GM12878 (cell line): ENCODE data around the gene ASIC2. TPM values are rescaled to one million over a fixed set of nuclear protein-coding genes. Genes with fewer than 3 reads are reported as not detected.

Experiments used
- ATAC-seq: fragments of 200-7000 bp; cut with Tn5 transposase; 3 replicates; pipeline ENCODE4 v1.9.1; 2020; ENCODE audit warnings: mild to moderate bottlenecking, moderate library complexity
- BruUV-seq: library from RNA; stranded (reverse); fragments of 400-500 nt; replicated peaks from 2 replicates; lab custom pipeline; 2021; lab: Mats Ljungman, UMichigan
- CTCF ChIA-PET: fragments of 300-600 bp; sonication (Branson Sonifier 250); formaldehyde crosslinking; extraction: SDS; loops from one replicate; lab custom pipeline; 2021; ENCODE audit warnings: inconsistent platforms; lab: Yijun Ruan, JAX
- POLR2A ChIA-PET: fragments of 350-600 bp; formaldehyde crosslinking; extraction: SDS; loops from one replicate; lab custom pipeline; 2021; ENCODE audit warnings: inconsistent platforms; lab: Charles Lee
- RAD21 ChIA-PET: fragments of 300-600 bp; sonication (Branson Sonifier 250); formaldehyde crosslinking; loops from one replicate; lab custom pipeline; 2023; ENCODE audit warnings: antibody characterized with exemption; ENCODE audit not compliant: unreplicated experiment; lab: Charles Lee
- SMC1A ChIA-PET: fragments of 300-600 bp; sonication (Branson Sonifier 250); formaldehyde crosslinking; loops from one replicate; lab custom pipeline; 2023; ENCODE audit not compliant: unreplicated experiment, uncharacterized antibody; lab: Charles Lee
- DNase-seq: peaks from one replicate; pipeline ENCODE4 v3.0.0-alpha.2; 2011; ENCODE audit warnings: low read depth, low spot score
- FAIRE-seq: peaks from 3 replicates; lab custom pipeline; 2011; peaks lifted over from hg19 to GRCh38; lab: Jason Lieb, UNC
- H2AFZ ChIP-seq: 2 replicates; pipeline ENCODE4 v1.6.0; 2011; ENCODE audit warnings: low read depth, low read length, control low read depth; ENCODE audit not compliant: control insufficient read depth
- H3K27ac ChIP-seq: 2 replicates; pipeline ENCODE4 v1.5.1; 2011; ENCODE audit warnings: control low read depth; ENCODE audit not compliant: control insufficient read depth, insufficient read depth
- H3K27me3 ChIP-seq, 2 experiments: replicated peaks in 1 of 2; 2 replicates each; pipeline versions ENCODE4 v1.6.0 to v1.6.1; 2011; ENCODE audit warnings: low read length in 1 of 2; ENCODE audit not compliant: control insufficient read depth in 2 of 2, insufficient read depth in 2 of 2
- H3K36me3 ChIP-seq, 2 experiments: 2 replicates each; pipeline ENCODE4 v1.5.1; 2011; ENCODE audit warnings: low read length in 1 of 2; ENCODE audit not compliant: control insufficient read depth in 2 of 2, insufficient read depth in 2 of 2
- H3K4me1 ChIP-seq: 2 replicates; pipeline ENCODE4 v1.6.1; 2011; ENCODE audit warnings: mild to moderate bottlenecking, low read length, moderate library complexity, mixed read lengths; ENCODE audit not compliant: control insufficient read depth, insufficient read depth
- H3K4me2 ChIP-seq: 2 replicates; pipeline ENCODE4 v1.6.0; 2011; ENCODE audit warnings: control low read depth; ENCODE audit not compliant: control insufficient read depth, insufficient read depth
- H3K4me3 ChIP-seq: fragments of 200-600 bp; sonication (generic); 2 replicates; pipeline ENCODE4 v1.5.1; 2016
- H3K79me2 ChIP-seq: 2 replicates; pipeline ENCODE4 v1.6.0; 2011; ENCODE audit warnings: low read length; ENCODE audit not compliant: control insufficient read depth, insufficient read depth
- H3K9ac ChIP-seq: 2 replicates; pipeline ENCODE4 v1.8.0; 2011; ENCODE audit warnings: low read length, control low read depth, mixed read lengths; ENCODE audit not compliant: control insufficient read depth, insufficient read depth
- H3K9me3 ChIP-seq: replicated peaks from 3 replicates; pipeline ENCODE4 v1.5.1; 2011; ENCODE audit warnings: mild to moderate bottlenecking, low read length; ENCODE audit not compliant: control insufficient read depth, insufficient read depth
- H4K20me1 ChIP-seq: 2 replicates; pipeline ENCODE4 v1.6.0; 2011; ENCODE audit not compliant: control insufficient read depth, insufficient read depth
- ATF2 ChIP-seq: IDR thresholded peaks from 2 replicates; pipeline ENCODE4 v1.6.1; 2012; ENCODE audit warnings: low read length, inconsistent platforms
- BHLHE40 ChIP-seq, 2 experiments: fragments of 450-650 bp in 1 of 2; IDR thresholded peaks; 2 replicates each; pipeline ENCODE4 v1.6.1; 2011 to 2017; ENCODE audit warnings: low read depth in 2 of 2, borderline replicate concordance in 1 of 2, improper control_type of control experiment in 1 of 2, low read length in 1 of 2, mild to moderate bottlenecking in 1 of 2
- CREB1 ChIP-seq: IDR thresholded peaks from 2 replicates; pipeline ENCODE4 v1.6.1; 2012; ENCODE audit warnings: low read depth, mild to moderate bottlenecking, inconsistent platforms
- HDAC6 ChIP-seq: fragments of 200-600 bp; sonication (generic); IDR thresholded peaks from one replicate; pipeline ENCODE4 v1.8.0; 2017; ENCODE audit warnings: antibody characterized with exemption; ENCODE audit not compliant: unreplicated experiment
- IRF3 ChIP-seq: fragments of 450-650 bp; IDR thresholded peaks from 2 replicates; pipeline ENCODE4 v1.6.1; 2014; ENCODE audit warnings: mild to moderate bottlenecking
- MEF2B ChIP-seq: fragments of 450-650 bp; IDR thresholded peaks from 2 replicates; pipeline ENCODE4 v1.6.1; 2018; ENCODE audit warnings: mild to moderate bottlenecking, moderate library complexity; ENCODE audit not compliant: partially characterized antibody, poor library complexity, severe bottlenecking
- MTA2 ChIP-seq: fragments of 450-650 bp; IDR thresholded peaks from 2 replicates; pipeline ENCODE4 v1.6.1; 2016; ENCODE audit warnings: low read depth, mild to moderate bottlenecking, moderate library complexity
- NFIC ChIP-seq: IDR thresholded peaks from 2 replicates; pipeline ENCODE4 v1.6.1; 2012; ENCODE audit warnings: low read depth, mild to moderate bottlenecking, inconsistent platforms, low read length, moderate library complexity
- NFXL1 ChIP-seq: fragments of 450-650 bp; IDR thresholded peaks from 2 replicates; pipeline ENCODE4 v1.6.1; 2017; ENCODE audit warnings: antibody characterized with exemption, mild to moderate bottlenecking, borderline replicate concordance
- PRDM15 ChIP-seq: fragments of 450-650 bp; formaldehyde crosslinking; IDR thresholded peaks from 2 replicates; pipeline ENCODE4 v1.4.0; 2020; ENCODE audit warnings: mild to moderate bottlenecking, moderate library complexity
- RAD51 ChIP-seq: fragments of 450-650 bp; IDR thresholded peaks from 2 replicates; pipeline ENCODE4 v1.6.1; 2016; ENCODE audit warnings: moderate library complexity, mild to moderate bottlenecking, inconsistent platforms
- WGBS: methylation state at CpG from one replicate; pipeline ENCODE4 v1.1.6; 2016; ENCODE audit warnings: low lambda C conversion rate; ENCODE audit not compliant: insufficient replicate concordance, insufficient coverage; ENCODE audit errors: missing lambda C conversion rate; 5-methylcytosine and 5-hydroxymethylcytosine counted together
- in situ Hi-C: fragments of 300-500 bp; cut with MboI; formaldehyde crosslinking; loops from 9 replicates; pipeline ENCODE4 v1.14.3; 2018; ENCODE audit warnings: mixed read lengths
- intact Hi-C: fragments of 100-400 bp; cut with micrococcal nuclease; formaldehyde crosslinking; loops from one replicate; pipeline ENCODE4 v1.14.2; 2022; ENCODE audit not compliant: unreplicated experiment
- polyA plus RNA-seq, 11 experiments: library from polyadenylated mRNA; depleted of rRNA in 4 of 11; unstranded in 6 of 11; stranded (reverse) in 5 of 11; fragments of >200 nt; fragmentation: Nextera tagmentation in 4 of 11; fragmentation: Illumina TruSeq in 1 of 11; extraction: Ambion mirVana in 4 of 11; extraction: Trizol in 1 of 11; gene quantifications; 1 replicate in 1 of 11; 2 replicates in 10 of 11; pipeline versions ENCODE4 v1.2.1 to v1.2.3, GENCODE V29; 2011 to 2016; ENCODE audit warnings: inconsistent platforms in 2 of 11, missing spikeins in 2 of 11, low read depth in 1 of 11
- total RNA-seq, 4 experiments: library from RNA; depleted of rRNA in 3 of 4; stranded (reverse); fragments of >200 nt in 3 of 4; fragmentation: Illumina TruSeq in 1 of 4; extraction: Trizol in 1 of 4; gene quantifications; 2 replicates each; pipeline versions ENCODE4 v1.2.1 to v1.2.3, GENCODE V29; 2013 to 2021

ASIC2 gene
- total and polyA plus RNA-seq, 10 of the 15 experiments (the other 5 are each of a cell fraction or from before 2014, with no cell fraction given): not detected

GRCh38 chr17:33091271-33091670, 201.8 kb downstream of the ASIC2 start:
- intact Hi-C loops: no loop called here
- SMC1A ChIA-PET: no interaction called here

GRCh38 chr17:33090806-33091205, 202.3 kb downstream of the ASIC2 start:
- ATAC-seq (no peak), DNase-seq (no peak), FAIRE-seq (no peak)
- ChIA-PET CTCF (no interaction called here), RAD21 (no interaction called here), SMC1A (no interaction called here), POLR2A (no interaction called here)
- H3K27ac ChIP-seq: no peak overlapping the region
- no peaks in the 10 kb centered on the region for H3K9me3 ChIP-seq
- no TSS peak for BruUV-seq
- H3K79me2 ChIP-seq: no peaks in the 10 kb centered on the region
- H4K20me1 ChIP-seq: no peaks in the 10 kb centered on the region
- H2AFZ ChIP-seq: no peak overlapping the region
- H3K4me2 ChIP-seq: no peak overlapping the region
- no peaks in the 10 kb centered on the region for H3K36me3 ChIP-seq
- no peak overlapping the region for H3K9ac ChIP-seq
- in situ Hi-C loops (no loop called here), intact Hi-C loops (no loop called here)
- peaks cover 0 to 4% of the 10 kb centered on the region in 2 experiments; a peak in 2 of 4 replicates for H3K27me3 ChIP-seq
- WGBS: 0% methylated on average over 1 of the region's 1 CpG
- H3K4me1 ChIP-seq: no peaks in the 10 kb centered on the region
- H3K4me3 ChIP-seq: no peak overlapping the region
- no peak for TF ChIP-seq IRF3
- TF ChIP-seq RAD51: no peak
- TF ChIP-seq ATF2: no peak
- no peak for TF ChIP-seq NFXL1
- TF ChIP-seq MEF2B: no peak
- TF ChIP-seq HDAC6: no peak
- TF ChIP-seq PRDM15 (CRISPR knock-in tag): no peak
- no peak for TF ChIP-seq NFIC
- no peak for TF ChIP-seq MTA2
- TF ChIP-seq CREB1: no peak

More at GRCh38 chr17:33091271-33091670, 201.8 kb downstream of the ASIC2 start:
- no peak for TF ChIP-seq BHLHE40 (IDR thresholded peaks at IDR 0.05; ENCODE audit: borderline replicate concordance in 1 of 2, low read depth in 2 of 2, low read length in 1 of 2)
- no peak for FAIRE-seq
- H3K79me2 ChIP-seq: no peaks in the 10 kb centered on the region
- BruUV-seq: no TSS peak
- H3K27me3 ChIP-seq: peaks cover 0 to 4% of the 10 kb centered on the region in 2 experiments; a peak in 2 of 4 replicates
- no peaks in the 10 kb centered on the region for H3K36me3 ChIP-seq
- no peak for DNase-seq
- CTCF ChIA-PET: no interaction called here
- no peak overlapping the region for H3K4me2 ChIP-seq
- no peak for ATAC-seq
- H3K4me3 ChIP-seq: no peak overlapping the region
- no peak overlapping the region for H3K9ac ChIP-seq
- WGBS: 23% methylated on average over 5 of the region's 5 CpGs
- POLR2A ChIA-PET: no interaction called here
- H2AFZ ChIP-seq: no peak overlapping the region
- no peaks in the 10 kb centered on the region for H3K4me1 ChIP-seq
- no peak overlapping the region for H3K27ac ChIP-seq
- in situ Hi-C loops: no loop called here
- no peaks in the 10 kb centered on the region for H4K20me1 ChIP-seq
- RAD21 ChIA-PET: no interaction called here
- no peaks in the 10 kb centered on the region for H3K9me3 ChIP-seq
